GM18517 (cell line): ENCODE data around the gene DLGAP1.

Experiments used
- ATAC-seq: cut with Tn5 transposase; IDR thresholded peaks from one replicate; pipeline ENCODE4 v1.9.1; 2021; ENCODE audit warnings: mild to moderate bottlenecking, moderate library complexity; ENCODE audit not compliant: unreplicated experiment

DLGAP1 gene

GRCh38 chr18:4181882-4182568 is 273.1 kb downstream of the DLGAP1 start:
- ATAC-seq: no peak

DNA sequence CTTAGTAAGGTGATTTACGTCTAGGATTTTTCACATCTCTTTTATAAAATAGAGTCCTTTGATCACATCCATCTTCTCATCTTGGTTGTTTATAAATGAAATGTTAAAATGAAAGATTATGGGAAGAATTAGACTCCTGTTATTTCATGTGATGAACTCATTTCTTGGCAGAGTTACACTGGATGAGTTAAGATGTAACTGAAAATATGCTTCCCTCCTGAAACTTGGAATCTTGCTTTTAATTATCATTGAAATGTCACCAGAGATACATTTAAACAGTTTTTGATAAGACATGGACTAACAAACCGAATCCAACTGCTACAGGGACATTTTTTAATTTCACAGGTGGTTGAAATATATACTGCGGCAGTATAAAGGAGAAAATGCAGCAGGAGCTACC is 274.0 kb downstream of the DLGAP1 start:
- no peak for ATAC-seq

GRCh38 chr18:4172196-4173100 is 282.7 kb downstream of the DLGAP1 start:
- no peak for ATAC-seq

DNA sequence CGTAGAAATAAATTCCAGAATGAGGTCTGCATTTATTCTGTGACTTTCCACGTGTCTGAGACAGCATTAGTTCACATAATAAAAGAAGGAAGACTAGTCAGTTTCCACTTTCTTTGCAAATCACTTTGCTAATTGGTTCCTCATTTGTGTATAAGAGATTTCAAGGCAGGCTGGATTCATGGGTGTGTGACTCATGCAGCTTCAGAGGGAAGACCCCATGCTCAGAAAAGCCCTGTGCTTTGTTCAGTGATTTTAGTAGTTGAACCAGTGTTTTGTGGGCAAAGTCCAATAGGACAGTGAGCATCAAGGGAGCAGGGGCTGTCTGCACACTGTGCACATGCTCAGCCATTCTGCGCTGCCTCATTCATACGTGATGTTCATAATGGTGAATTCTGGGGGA is 297.8 kb downstream of the DLGAP1 start:
- ATAC-seq: no peak

GRCh38 chr18:4146797-4147196 is 308.3 kb downstream of the DLGAP1 start:
- no peak for ATAC-seq

- no peak for ATAC-seq
Observed at GRCh38 chr18:4144201-4144600, 310.9 kb downstream of the DLGAP1 start.

DNA sequence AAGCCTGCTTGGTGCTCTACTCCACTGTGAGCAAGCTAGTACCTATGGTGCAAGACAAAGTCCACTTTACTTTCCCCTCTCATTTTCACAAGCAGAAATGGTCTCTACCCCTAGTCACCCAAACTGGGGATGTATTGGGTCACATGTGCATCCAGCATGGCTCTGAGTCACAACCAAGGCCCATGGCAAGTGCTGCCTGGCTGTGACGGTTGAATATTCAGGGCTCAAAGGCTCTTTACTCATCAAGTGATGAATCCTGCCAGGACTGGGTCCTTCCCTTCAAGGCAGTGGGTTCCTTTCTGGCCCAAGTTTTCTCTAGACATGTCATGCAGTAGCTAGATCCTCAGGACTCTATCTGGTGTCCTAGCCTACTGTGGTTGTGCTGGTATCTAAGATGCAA is 311.5 kb downstream of the DLGAP1 start:
- no peak for ATAC-seq

DNA sequence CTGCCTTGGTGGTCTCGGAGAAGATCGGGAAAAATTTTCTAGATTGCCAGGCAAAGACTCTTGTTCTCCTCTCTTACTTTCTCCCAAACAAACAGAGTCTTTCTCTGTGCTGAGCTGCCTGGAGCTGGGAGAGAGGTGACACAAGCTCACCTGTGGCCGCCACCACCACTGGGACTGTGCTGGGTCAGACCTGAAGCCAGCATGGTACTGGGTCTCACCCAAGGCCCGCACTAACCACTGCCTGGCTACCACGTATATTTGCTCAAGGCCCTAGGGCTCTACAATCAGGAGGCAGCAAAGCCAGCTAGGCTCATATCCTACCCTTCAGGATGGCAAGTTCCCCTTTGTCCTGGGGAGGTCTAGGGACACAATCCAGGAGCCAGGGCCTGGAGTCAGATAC is 312.2 kb downstream of the DLGAP1 start:
- ATAC-seq: no peak

DNA sequence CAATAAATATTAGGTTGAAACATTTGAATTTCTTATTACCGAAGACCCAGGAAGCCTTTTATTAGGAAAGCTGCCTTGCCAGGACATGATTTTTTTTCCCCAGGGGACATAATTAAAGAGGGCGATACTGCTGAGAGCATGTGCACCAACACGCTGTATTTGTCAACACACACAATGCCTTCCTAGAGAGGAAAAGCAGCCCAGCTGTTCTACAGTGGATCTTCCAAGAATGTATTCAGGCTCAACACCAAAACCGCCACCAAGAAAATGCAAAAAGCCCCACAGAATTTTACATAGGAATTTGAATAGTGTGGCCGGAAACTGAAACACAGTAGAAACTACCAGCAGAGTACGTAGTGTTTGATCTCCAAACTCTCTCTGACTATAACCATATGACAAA is 320.4 kb downstream of the DLGAP1 start:
- ATAC-seq: no peak

DNA sequence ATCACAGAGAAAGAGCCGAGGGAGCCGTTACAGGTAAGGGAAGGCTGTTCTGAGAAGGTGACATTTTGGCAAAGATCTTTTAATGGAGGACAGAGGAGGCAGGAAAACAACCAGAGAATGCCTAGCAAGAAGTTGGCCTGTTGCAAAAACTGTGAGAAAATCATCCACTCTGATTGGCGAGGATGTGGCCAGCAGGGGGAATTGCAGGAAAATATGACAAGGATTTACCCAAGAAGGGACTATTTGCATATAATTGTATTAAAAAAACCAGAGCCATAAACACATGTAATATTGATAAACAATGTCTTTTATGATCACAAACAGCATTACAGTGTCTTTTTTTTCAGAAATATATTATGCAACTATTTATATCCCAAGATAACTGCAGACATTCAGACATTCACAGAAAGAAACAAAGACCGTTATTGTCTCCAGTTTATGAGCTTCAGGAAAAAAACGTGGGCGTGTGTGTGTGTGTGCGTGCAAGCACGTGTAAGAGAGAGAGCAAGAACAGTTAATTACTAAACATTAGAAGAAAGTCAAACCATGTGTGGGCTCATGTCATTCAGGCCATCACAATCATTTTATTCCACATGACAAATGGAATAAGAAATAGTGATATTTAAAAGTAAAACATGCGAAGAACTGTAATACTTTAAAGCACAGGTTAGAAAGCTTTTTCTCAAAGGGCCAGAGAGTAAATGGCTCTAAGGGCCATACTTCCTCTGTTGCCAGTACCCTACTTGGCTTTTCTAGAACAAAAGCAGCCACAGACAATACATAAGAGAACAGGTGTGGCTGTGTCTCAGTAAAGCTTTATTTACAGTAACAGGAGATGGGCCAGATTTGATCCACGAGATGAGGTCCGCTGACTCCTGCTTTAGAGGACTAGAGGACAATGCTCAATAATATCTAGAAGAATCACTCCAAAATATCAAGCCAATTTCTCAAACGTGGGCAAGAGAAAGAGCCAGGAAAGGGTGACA is 324.1 kb downstream of the DLGAP1 start:
- no peak for ATAC-seq

DNA sequence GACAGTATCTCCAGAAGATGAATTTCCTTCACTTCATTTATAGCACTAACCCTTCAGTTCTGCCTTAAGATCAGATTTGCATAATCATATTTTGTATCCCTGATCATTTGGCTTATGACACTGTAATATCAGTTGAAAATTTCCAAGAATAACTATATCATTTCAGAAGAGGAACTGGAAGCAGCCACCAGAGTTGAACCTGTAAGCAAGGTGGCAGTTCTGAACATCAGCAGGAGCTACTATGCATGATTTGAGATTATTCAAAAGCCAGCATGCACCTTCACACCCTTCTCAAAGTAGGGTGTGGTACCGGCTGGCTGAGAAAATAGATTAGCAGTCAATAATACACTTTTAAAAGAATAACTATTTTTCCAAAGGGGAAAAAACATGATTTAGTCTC is 328.2 kb downstream of the DLGAP1 start:
- no peak for ATAC-seq

DNA sequence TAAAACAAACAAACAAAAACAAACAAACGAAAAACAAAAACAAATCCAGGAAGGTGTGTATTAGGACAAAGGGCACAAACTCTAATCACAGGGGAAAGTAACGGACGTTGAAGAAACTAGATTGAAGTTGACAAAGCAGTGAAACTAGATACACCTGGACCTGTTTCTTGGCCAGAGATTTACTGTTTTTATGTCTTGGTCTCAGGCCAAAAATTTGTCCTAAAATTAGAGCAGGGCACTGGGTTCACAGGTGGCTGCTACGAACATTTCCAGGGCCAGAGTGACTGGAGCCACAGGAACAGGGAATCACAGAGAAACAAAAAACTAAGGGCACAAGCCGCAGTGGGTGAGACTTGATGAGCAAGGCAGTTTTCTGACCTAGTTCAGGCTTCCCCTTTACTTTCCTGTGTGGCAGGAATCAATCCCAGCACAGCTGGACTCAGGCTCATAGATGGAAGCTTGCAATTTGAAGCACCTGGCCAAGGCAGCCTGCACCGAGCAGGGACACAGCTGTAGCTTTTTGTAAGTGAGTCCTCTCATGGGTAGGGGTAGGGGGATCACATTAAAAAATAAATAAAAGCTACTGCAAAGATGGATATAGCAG is 329.4 kb downstream of the DLGAP1 start:
- ATAC-seq: no peak

- ATAC-seq: no peak
Observed at GRCh38 chr18:4125224-4125623, 329.9 kb downstream of the DLGAP1 start.

DNA sequence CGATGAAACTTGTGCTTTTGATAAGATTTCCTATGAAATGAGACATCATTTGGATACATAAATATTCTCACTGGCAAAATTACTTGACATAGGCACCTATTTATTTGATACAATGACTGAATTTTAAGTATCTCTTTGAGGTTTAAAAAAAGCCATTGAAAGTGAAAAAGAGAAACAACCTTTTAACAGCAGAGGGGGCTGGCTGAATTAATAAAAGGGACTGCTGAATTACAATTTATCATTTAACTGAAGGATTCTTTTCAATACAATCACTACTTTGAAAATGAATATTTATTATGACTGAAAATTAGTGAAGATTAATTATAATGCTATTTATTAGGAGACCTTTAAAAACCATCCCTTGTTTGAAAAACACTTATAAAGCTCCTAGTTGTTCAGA is 335.3 kb downstream of the DLGAP1 start:
- no peak for ATAC-seq

- ATAC-seq: no peak
Observed at GRCh38 chr18:4119127-4119648, 335.9 kb downstream of the DLGAP1 start.

- no peak for ATAC-seq
Observed at GRCh38 chr18:4108016-4108415, 347.1 kb downstream of the DLGAP1 start.

DNA sequence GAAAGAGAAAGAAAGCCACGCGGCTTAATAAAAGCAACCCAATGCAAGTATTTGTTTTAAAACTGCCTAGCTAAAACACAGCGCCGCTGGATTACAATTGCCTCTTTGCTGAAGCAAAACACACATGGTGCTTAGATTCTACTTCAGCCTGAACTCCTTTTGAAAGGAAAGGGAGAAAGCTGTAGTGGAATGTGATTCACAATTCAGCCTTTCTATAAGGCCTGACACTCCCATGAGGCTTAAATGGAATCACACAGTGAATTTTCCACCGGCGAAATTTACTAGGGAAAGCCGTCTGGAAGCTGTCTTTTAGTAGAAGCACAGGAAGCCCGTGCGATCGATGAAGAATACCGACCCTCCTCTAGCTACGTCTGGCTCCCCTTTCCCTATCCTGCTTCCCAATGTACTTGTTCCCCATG is 348.0 kb downstream of the DLGAP1 start:
- no peak for ATAC-seq

- ATAC-seq: no peak
Observed at GRCh38 chr18:4106407-4107033, 348.6 kb downstream of the DLGAP1 start.

DNA sequence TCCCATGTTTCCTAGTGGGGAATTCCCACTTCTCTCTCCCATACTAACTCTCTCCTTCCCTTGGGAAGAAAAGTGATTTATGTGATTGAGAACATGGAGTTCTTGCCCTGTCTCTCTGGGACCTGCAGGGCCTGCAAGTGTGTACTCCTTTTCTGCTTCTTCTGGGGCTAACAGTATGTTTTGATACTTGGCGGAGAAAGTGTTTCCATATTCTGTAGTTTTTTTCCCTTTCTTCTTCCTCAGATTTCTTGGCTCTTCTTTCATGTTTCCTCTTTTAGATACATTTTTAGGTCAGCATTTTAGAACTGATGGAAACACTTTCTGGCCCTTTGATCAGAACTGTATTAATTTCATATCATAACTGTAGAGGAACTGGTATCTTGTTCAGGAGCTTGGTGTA is 352.2 kb downstream of the DLGAP1 start:
- no peak for ATAC-seq

- ATAC-seq: no peak
Observed at GRCh38 chr18:4101009-4101408, 354.1 kb downstream of the DLGAP1 start.
